Measurements from ENCODE around the gene LSS. TPM values are rescaled to one million over a fixed set of nuclear protein-coding genes. Genes with fewer than 3 reads are reported as not detected.

The LSS gene
- total and polyA plus RNA-seq, 9 donors = 27.0 to 47.4 (median 35.8) TPM

DNA sequence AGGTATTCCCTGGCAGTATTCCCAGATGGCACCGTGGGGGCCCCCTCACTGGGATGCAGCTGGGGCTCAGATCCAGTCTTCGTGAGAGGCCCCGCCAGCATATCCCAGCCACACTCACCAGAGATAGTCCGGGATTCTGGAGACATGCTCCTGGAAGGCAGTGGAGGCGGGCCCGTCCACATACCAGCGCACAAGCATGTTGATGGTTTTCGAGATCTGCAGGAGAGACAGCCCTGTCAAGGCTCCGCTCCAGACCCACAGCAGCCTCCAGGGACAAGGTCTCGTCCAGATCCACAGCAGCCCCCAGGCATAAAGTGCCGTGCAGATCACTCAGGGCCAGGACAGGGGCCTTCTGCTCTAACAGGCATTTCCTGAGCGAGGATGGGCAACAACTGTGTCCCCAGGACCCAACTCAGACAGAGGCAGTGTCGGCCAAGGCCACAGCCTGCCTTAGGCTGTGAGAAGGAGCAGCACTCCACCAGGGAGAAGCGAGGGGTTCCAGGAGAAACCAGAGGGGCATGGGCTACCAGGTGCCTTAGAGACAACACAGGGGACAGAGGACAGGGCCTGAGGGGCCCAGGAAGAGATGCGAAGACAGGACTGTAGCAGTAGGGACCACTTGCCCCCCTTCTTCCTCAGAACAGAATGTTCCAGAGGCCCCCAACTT, 14.8 kb downstream of the LSS start:
- no peak for DNase-seq
- Histone ChIP-seq H3K36me3 (ENCODE audit: control insufficient read depth, insufficient read depth, low read length) (peaks cover 71% of the 10 kb centered on the region), H3K27me3 (ENCODE audit: control insufficient read depth, insufficient read depth, low read length) (no peaks in the 10 kb centered on the region), H3K27ac (ENCODE audit: low read length) (no peak overlapping the region), H3K9me3 (replicated peaks; ENCODE audit: control insufficient read depth, low read depth, low read length) (no peaks in the 10 kb centered on the region), H3K4me3 (ENCODE audit: low read length) (no peak overlapping the region), H3K4me1 (ENCODE audit: control insufficient read depth, insufficient read depth, low read length) (peaks cover 1% of the 10 kb centered on the region)
- 81% methylated on average over 14 of the region's 15 CpGs for WGBS (ENCODE audit: insufficient coverage)

DNA sequence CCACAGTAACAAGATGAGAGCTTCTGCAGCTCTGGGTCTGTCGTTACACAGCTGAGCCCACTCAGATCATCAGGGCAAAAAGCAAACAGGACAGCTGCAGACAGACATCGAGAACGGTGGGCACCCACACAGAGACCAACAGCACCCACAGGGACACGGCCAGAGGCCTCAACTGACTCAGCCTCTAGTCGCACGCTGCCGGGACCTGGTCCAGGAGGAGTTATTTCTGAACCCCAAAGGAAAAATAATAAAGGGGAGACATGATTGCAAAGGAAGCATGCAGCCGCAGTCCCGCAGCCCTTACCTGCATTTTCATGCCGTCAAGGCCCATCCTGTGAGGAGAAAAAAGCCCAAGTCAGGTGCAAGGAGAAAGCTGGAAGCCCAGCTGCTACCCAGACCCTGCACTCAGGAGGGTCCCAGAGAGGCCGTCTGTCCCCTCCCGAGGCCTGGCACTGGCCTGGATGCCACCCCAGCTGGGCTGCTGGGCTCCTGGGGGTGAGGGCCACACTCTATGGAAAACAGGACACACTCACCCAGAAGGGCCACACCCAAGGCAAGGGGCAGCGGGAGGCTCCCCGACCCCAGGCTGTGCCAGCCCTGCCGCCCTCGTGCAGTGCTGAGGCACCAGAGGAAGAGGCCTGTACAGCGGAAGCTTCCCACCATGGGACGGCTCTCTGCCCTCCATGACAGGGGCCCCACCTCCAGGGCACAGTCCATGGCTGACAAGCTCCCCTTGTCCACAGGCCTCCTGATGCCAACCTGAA, 15.7 kb downstream of the LSS start:
- H3K27ac ChIP-seq (ENCODE audit: low read length) = no peak overlapping the region
- no peaks in the 10 kb centered on the region for H3K27me3 ChIP-seq (ENCODE audit: control insufficient read depth, insufficient read depth, low read length)
- no peak for DNase-seq
- H3K4me1 ChIP-seq (ENCODE audit: control insufficient read depth, insufficient read depth, low read length) = peaks cover 4% of the 10 kb centered on the region
- no peaks in the 10 kb centered on the region for H3K9me3 ChIP-seq (replicated peaks; ENCODE audit: control insufficient read depth, low read depth, low read length)
- WGBS (ENCODE audit: insufficient coverage) = 86% methylated on average over 17 of the region's 18 CpGs
- H3K36me3 ChIP-seq (ENCODE audit: control insufficient read depth, insufficient read depth, low read length) = peaks cover 78% of the 10 kb centered on the region
- H3K4me3 ChIP-seq (ENCODE audit: low read length) = no peak overlapping the region

DNA sequence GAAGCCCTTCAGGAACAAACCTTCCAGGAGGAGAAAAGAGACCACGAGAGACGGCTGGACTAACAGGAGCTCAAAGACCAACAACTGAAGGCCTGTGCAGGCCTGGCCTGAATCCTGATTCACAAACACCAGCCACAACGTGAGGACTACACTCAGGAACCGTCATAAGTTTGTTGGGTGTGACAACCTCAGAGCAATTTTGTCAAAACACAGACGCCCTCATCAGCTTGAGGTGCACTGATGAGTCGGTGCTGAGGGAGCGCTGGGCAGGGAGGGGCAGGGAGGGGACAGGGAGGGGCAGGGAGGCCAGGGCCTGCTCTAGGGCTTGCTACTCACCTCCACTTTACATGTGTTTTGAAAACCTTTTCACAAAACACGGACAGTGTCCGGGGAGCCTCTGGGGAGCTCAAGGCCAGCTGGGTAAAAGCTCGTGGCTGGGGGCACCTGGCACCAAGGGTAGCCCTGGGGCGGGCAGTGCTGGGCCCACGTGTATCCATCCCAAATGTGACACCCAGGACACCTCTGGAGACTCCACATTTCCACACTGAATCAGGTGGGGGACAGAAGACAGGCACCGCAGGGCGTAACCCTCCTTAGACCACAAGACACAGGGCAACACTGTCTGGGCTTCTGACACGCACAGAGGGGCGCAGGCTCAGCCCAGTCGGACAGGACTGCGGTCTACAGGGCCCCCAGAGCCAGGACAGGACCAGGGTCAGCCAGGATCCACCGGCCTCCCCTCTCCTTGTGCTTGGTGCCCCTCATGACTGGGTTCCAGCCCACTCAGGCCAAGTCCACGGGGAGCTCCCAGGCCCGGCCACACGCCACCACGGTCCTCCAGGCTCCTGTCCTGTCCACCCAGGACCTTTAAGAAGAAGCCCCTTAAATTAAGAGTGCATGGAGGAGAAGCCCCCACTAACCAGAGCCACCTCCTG, 16.5 kb downstream of the LSS start:
- H3K27me3 ChIP-seq (ENCODE audit: control insufficient read depth, insufficient read depth, low read length) = no peaks in the 10 kb centered on the region
- DNase-seq = no peak
- no peak overlapping the region for H3K27ac ChIP-seq (ENCODE audit: low read length)
- peaks cover 76% of the 10 kb centered on the region for H3K36me3 ChIP-seq (ENCODE audit: control insufficient read depth, insufficient read depth, low read length)
- WGBS (ENCODE audit: insufficient coverage) = 85% methylated on average over 15 of the region's 23 CpGs
- H3K4me3 ChIP-seq (ENCODE audit: low read length) = no peak overlapping the region
- no peaks in the 10 kb centered on the region for H3K9me3 ChIP-seq (replicated peaks; ENCODE audit: control insufficient read depth, low read depth, low read length)
- peaks cover 4% of the 10 kb centered on the region for H3K4me1 ChIP-seq (ENCODE audit: control insufficient read depth, insufficient read depth, low read length)

DNA sequence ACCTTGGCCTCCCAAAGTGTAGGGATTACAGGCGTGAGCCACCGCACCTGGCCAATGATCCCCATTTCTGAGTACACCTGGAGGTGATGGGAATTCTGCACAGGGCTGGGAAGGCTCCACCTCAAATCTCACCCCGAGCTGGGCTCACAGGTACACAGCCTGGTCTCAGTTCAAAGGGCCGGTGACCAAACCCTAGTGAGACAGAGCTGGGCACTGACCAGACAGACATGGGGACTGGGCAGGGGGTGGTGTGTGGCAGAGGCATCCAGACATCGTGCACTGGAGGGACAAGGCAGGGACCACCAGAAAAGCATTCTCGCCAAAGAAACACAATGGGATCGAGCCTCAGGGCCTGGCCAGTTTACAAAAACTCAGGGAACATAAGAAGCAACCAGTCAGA, 17.2 kb downstream of the LSS start:
- H3K36me3 ChIP-seq (ENCODE audit: control insufficient read depth, insufficient read depth, low read length) = peaks cover 80% of the 10 kb centered on the region
- H3K4me1 ChIP-seq (ENCODE audit: control insufficient read depth, insufficient read depth, low read length) = peaks cover 4% of the 10 kb centered on the region
- WGBS (ENCODE audit: insufficient coverage) = 88% methylated on average over 5 of the region's 7 CpGs
- no peak overlapping the region for H3K27ac ChIP-seq (ENCODE audit: low read length)
- no peak overlapping the region for H3K4me3 ChIP-seq (ENCODE audit: low read length)
- no peak for DNase-seq
- no peaks in the 10 kb centered on the region for H3K27me3 ChIP-seq (ENCODE audit: control insufficient read depth, insufficient read depth, low read length)
- H3K9me3 ChIP-seq (replicated peaks; ENCODE audit: control insufficient read depth, low read depth, low read length) = no peaks in the 10 kb centered on the region

DNA sequence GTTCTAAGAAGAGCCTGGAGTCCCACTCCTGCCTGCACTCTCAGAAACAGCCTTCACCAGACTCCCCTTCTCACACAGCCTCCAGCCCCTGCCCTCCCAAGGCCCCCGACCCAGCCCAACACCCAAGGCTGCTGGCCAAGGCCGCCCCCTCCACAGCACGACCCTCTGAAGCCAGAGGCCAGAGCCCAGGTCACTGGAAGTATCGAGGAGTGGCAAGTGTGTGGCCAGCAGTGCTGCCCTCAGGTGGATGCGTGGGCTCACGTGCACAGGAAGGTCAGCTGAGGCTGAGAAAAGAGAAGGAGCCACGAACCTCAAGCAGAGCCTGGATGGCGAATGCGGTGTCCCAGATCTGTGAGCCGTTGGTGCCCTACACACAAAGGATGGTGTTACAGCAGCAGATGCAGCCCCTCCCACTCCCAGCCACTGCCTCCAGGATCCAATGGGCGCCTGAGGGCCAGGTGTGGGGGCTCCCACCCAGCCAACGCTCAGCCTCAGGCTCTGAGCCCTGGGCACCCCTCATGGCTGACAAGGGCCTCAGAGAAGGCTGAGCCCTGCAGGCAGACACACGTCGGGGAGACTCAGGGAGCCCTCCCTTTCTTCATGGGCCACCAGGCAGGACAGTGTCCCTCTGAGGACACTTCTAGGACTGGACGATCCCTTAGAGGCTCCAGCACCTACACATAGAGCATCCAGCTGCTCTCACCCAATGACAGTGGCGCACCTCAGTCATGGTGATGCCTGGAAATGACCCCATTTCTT, 18.0 kb downstream of the LSS start:
- Histone ChIP-seq H3K36me3 (ENCODE audit: control insufficient read depth, insufficient read depth, low read length) (peaks cover 80% of the 10 kb centered on the region), H3K4me3 (ENCODE audit: low read length) (no peak overlapping the region), H3K27ac (ENCODE audit: low read length) (no peak overlapping the region), H3K27me3 (ENCODE audit: control insufficient read depth, insufficient read depth, low read length) (no peaks in the 10 kb centered on the region), H3K9me3 (replicated peaks; ENCODE audit: control insufficient read depth, low read depth, low read length) (no peaks in the 10 kb centered on the region), H3K4me1 (ENCODE audit: control insufficient read depth, insufficient read depth, low read length) (peaks cover 4% of the 10 kb centered on the region)
- DNase-seq = no peak
- WGBS (ENCODE audit: insufficient coverage) = 77% methylated on average over 15 of the region's 16 CpGs

DNA sequence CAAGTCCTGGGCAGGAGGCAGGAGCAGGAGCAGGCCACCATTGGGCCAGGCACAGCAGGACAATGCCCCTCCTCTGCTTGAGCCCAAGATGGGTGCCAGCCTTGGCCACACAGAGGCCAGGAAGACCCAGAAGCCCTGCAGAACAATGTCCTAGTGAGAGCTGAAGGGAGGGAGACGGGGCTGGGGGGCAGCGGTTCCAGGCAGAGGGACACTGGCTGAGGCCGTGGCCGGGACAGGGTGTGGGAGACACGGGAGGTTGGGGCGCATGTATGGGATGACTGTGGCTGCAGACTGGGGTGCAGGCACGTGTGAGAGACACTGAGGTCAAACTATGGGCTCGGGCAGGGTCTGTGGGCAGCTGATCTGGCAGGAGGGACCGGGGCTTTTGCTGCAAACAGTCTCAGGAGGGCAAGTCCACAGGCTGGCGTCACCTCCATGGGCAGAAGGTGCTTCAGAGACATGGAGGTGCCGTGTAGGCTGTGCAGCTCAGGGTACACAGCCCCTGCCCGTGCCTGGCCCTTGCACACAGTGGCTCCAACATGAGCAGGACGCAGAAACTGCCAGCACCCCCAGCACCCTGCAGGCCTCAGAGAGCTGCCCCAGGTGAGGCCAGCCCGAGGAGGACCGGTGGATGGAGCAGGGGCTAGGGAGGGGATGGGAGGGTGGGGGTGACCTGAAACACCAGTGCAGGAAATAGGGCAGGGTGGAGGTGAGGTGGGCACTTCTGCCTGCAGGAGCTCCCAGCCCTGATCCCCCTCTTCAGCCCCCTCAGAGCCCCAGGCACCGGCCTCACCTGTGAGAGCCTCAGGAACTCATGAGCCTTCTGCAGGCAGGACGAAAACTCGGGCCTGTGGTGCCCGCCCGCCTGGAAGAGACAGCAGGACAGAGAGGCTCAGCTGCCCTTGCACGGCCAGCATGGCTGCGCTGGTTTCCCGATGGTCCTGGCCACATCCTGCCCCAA, 19.5 kb downstream of the LSS start:
- Histone ChIP-seq H3K4me3 (ENCODE audit: low read length) (no peak overlapping the region), H3K27ac (ENCODE audit: low read length) (no peak overlapping the region), H3K9me3 (replicated peaks; ENCODE audit: control insufficient read depth, low read depth, low read length) (no peaks in the 10 kb centered on the region), H3K27me3 (ENCODE audit: control insufficient read depth, insufficient read depth, low read length) (no peaks in the 10 kb centered on the region), H3K4me1 (ENCODE audit: control insufficient read depth, insufficient read depth, low read length) (peaks cover 4% of the 10 kb centered on the region), H3K36me3 (ENCODE audit: control insufficient read depth, insufficient read depth, low read length) (peaks cover 78% of the 10 kb centered on the region)
- DNase-seq = no peak
- 92% methylated on average over 21 of the region's 23 CpGs for WGBS (ENCODE audit: insufficient coverage)

DNA sequence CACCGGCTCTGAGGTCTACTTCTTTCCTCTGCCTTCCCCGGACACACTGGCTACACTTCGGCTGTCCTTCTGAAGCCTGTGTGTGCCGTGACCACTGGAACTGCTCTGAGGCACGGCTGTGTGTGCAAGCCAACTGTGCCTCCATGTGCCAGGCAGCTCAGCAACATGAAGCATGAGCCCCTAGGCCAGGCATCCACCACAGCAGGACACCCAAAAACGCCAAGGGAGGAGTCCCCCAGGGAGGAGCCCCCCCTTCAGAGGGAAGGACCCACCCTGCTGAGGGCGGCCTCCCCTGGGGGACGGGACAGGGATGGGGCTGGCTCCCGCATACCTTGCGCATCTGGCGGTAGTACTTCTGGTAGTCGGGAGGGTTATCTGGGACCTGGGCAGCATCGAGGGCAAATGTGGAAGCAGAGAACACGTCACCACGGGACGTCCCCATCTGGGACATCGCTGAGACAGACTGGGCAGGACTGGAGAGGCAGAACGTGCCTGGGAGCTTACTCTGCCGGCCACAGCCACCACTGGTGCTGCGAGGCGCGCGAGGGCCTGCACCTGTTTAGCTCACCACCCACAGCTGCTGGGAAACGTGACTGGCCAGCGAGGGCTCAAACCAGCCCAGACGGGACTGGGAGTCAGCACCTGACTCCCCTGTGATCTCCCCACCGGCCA, 20.5 kb downstream of the LSS start:
- 86% methylated on average over 26 of the region's 27 CpGs for WGBS (ENCODE audit: insufficient coverage)
- H3K9me3 ChIP-seq (replicated peaks; ENCODE audit: control insufficient read depth, low read depth, low read length) = no peaks in the 10 kb centered on the region
- H3K4me3 ChIP-seq (ENCODE audit: low read length) = no peak overlapping the region
- peak; percentile 25 for DNase-seq
- H3K4me1 ChIP-seq (ENCODE audit: control insufficient read depth, insufficient read depth, low read length) = peaks cover 4% of the 10 kb centered on the region
- H3K27me3 ChIP-seq (ENCODE audit: control insufficient read depth, insufficient read depth, low read length) = no peaks in the 10 kb centered on the region
- H3K36me3 ChIP-seq (ENCODE audit: control insufficient read depth, insufficient read depth, low read length) = peaks cover 78% of the 10 kb centered on the region
- no peak overlapping the region for H3K27ac ChIP-seq (ENCODE audit: low read length)

DNA sequence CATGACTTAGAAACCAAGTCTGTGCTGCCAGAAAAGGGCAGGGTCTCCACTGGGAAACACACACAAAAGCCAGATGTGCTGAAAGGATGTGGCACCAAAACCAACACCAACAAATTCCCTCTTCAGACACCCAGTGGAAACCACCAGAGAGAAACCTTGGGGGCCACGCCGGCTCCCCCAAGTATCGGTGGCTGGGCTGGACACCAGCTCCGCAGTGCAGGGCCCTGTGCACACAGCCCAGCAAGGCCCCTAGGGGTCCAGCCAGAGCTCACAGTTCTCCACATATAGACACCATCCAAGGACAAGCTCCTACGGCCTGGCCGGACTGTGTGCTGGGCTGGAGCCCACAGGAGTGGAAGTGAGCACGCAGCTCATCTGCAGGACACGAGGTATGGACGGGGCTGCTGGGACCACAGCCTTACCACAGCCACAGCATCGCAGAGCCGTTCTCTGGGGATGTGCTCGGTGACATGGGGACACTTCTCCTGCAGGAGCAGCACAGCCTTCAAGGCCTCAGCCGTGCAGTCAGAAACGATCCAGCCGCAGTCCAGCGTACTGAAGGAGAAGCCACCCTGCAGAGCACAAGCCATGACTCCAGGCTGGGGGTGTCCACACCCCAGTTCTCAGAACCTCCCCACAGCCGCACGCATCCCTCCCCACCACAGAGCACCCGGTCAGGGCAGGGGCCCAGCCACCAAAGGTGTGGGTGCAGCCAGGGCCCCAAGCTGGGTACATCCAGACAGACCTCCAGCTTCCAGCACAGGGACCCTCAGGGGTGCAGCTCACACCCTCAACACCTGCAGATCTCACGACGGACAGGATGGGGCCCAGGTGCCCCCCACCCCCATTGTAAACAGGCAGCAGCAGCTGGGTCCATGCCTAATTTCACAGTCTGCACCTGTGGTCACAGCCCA, 21.3 kb downstream of the LSS start:
- Histone ChIP-seq H3K9me3 (replicated peaks; ENCODE audit: control insufficient read depth, low read depth, low read length) (no peaks in the 10 kb centered on the region), H3K27me3 (ENCODE audit: control insufficient read depth, insufficient read depth, low read length) (no peaks in the 10 kb centered on the region), H3K4me3 (ENCODE audit: low read length) (no peak overlapping the region), H3K4me1 (ENCODE audit: control insufficient read depth, insufficient read depth, low read length) (peaks cover 4% of the 10 kb centered on the region), H3K27ac (ENCODE audit: low read length) (no peak overlapping the region), H3K36me3 (ENCODE audit: control insufficient read depth, insufficient read depth, low read length) (peaks cover 77% of the 10 kb centered on the region)
- WGBS (ENCODE audit: insufficient coverage) = 84% methylated on average over 17 of the region's 21 CpGs
- no peak for DNase-seq

Data from muscle of leg (tissue), 11 donors.